HG03469 (cell line): Measurements from ENCODE around the gene ZNF175.

Experiments used
- ATAC-seq: cut with Tn5 transposase; IDR thresholded peaks from one replicate; pipeline ENCODE4 v1.9.1; 2021; ENCODE audit warnings: mild to moderate bottlenecking, moderate library complexity, moderate number of reproducible peaks; ENCODE audit not compliant: unreplicated experiment

The ZNF175 gene

DNA sequence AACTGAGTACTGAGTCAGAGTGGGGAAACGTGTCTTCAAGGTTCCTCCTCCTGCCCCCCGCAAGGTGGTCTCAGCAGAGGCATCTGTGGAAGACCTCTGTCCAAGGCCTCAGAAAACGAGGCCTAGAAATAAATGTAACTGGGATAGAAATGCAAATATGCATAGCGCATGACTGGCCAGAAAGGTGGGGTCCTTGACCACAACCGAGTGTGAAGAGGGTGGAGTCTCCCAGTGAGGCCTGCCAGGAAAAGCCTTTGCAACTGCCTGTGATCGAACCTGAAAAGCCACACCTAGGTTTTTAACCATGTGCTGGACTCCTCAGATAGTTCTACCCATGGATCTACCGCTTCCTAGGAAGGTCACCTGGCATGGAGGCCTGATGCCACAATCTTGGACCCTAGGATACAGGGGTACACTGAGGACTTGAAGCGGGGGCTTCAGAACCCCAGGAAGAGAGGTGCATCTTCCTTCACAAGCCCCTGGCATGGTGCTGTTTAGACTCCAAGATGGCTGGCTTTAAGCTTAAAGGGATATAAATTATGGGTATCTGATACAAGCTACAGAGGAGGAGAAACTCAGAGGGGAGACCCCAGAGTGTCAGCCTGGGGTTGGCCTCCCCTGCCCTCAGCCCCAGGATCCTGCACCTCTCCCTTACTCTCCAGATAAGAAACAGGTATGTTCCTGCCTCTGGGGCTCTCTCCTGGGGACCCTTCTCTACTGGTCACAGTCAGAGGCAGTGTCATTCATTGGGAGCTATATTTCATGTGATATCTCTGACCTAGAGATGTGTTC is 21.4 kb upstream of the ZNF175 start:
- no peak for ATAC-seq

DNA sequence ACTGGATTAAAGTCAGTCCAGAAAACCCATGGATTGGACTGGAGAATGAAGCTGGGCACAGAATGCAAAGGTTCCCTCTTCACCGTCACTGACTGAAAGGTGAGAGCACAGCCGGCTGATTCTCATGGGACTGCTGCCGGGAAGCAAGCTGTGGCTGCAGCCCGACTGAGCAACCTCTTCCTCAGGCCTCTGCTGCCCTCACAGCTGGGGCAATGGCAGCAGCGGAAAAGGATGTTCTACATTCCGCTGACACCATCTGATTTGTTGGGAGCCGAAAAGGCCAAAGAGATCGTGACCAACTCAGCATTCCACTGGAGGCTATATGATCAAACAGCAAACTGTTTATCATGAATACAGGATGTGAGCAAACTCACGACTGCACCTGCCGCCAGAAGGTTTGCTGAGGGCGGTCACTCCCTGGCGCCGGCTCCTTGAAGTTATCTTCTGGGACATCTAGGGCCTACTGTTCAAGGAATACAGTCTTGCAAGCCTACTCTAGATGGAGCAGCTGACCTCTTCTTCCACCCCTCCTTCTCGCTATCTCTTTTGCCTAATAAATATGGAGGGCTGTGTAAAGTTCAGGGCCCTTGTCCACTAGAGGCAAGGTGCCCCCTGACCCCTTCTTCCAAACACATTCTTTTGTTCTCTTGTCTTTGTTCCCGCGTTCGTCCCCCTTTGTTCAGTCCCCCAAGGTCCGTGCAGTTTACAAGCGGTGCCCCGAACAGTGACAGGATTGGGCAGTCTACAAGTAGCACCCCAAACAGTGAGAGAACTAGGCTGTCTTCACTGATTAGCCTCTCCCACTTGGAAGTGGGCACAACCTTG is 20.0 kb upstream of the ZNF175 start:
- ATAC-seq, result no peak

DNA sequence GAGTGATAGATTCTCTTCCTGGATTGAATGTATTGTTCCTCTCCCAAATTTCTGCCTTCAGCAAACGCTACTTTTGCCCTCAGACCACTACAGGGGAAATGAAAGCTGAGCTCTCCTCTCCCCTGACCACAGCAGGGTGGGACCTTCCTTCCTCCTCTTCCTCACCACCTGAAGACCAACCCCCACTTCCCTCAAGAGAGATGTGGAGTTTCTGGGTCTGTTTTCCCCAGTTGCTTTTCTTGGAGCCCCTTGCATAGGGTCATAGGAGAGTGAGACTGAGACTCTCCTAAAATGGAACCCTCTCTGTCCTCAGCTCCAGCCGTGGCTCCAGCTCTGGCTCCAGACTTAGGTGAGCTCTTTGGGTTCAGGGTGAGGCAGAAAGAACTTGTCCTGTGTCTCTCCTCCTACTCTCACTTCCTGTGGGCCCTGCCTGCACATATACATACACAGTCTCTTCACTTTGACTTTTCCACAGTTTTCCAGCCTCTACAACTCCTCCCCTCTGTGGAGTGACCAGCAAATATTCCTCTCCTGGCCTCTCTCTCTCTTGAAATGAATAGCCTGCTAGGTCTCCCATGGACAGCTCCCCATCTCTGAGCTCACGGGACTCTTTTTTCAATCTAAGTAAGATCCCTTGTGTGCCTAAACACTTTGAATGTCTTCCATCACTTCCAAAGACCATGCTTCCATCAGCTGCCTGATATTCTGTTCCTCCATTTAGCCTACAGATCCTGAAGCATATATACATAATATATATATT is 19.2 kb upstream of the ZNF175 start:
- ATAC-seq, result no peak

DNA sequence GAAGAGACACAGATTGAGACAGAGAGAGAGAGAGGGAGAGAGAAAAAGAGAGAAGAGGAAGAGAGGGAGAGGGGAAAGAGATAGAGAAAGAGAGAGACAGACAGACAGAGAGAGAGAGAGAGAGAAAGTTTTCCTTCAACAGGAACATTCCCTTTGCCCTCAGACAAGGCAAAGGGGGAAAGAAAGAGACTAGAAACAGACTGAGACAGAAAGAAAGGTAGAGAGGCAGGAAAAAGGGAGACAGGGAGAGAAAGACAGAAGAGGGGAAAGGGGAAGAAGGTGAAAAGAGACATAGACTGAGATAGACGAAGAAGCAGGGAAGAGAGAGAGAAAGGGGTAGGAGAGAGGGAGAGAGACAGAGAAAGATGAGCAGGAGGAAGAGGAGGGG is 18.5 kb upstream of the ZNF175 start:
- ATAC-seq, result no peak

DNA sequence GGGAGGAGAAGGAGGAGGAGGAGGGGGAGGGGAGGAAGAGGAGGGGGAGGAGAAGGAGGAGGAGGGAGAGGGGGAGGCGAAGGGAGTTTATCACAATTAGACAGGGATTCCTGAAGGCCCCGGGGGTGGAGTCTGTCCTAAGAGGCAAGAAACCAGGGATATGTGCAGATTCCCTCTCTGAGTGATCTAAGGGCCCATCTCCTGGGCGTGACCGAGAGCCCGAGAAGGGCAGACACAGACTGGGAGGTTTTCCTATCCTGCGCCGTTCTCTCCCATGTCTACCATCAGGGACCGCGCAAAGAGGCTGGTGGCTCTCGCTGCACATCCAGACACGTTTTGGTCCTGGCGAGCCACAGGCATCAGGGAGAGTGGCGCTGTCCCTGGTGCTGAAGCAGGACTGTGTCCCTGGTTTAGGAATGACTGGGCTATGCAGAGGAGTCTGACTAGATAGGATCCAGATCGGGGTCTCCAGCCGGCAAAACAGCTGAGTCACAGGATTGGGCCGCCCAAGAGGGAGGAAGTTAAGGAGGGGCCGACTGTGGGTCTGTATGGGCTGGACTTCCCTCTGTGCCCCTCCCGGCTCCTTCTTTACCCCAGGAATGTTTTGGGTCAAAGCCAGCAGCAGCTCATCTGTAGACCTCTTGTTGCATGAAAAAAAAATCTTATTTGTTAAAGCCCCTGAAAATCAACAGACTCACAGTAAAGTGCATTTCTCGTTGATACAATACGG is 17.9 kb upstream of the ZNF175 start:
- ATAC-seq, result no peak

DNA sequence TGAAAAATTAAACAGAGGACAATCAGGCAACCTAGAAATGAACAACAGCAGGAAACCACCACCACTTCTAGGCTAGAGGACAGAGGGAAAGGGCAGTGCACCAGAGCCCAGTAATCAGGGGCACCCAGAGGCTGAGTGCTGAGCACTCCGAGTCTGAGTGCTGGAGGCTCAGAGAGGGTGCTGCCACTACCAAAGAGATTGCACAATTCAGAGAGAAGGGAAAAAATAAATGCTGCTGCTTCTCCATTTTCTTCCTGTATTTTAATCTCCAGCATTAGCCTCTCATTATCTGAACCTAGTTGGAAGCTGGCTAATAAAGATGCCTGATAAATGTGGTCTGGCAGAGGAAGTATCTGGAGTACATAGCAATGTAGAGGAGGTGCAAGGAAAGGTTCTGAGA is 11.8 kb upstream of the ZNF175 start:
- no peak for ATAC-seq

DNA sequence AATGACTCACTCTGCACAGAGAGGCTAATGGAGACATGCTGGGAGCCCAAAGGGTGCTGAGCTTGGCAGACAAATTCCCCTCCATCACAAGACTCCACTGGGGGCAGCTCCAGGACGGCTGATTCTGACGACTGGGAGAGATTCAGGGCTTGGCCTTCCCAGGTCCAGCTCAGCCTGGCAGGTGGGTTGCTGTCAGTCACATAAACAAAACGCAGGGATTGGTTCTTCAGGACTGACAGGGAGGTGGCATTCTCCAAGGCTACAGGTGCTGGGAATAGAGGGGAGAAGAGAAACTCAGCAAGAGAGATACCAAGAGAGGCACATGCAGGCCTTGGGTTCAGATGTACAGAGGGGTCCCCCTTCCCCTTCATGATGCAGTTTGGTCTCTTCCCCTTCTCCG is 10.7 kb upstream of the ZNF175 start:
- no peak for ATAC-seq

DNA sequence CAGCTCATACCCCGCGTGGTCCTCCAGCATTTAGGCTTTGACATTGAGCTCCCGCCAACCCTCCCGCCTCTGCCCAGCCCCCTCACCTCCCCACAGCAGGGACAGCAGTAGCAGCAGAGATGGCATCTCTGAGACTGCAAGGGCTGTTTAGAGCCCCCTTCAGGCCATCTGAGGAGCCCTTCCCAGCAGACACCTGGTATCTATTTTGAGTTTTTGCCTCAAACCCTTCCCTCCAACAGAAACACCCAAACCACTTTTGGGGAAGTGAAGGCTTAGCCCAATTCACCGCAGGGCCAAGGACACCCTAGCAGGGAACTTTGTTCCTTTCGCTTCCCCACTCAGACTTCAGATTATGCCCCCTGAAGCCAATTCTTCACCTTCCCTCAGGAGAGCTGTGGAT is 6.3 kb upstream of the ZNF175 start:
- no peak for ATAC-seq

DNA sequence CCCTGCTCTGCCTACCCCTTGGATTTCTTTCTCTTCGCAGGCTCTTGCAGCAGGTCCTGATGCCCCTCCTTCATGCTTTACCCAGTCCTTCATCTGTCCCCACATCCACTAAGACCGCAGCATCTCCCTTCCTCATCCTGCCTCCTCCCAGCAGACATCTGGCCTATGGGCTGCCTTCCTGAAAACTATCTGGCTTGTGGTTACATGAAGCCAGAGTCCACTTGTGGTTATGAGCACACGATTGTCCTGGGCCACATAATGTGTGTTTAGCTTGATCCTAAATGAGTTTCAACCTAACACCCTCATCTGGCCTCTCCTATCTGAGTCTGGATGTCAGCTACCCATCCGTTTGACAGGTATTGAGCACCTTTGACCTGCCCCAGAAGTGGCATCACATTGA is 5.5 kb upstream of the ZNF175 start:
- ATAC-seq, result no peak

DNA sequence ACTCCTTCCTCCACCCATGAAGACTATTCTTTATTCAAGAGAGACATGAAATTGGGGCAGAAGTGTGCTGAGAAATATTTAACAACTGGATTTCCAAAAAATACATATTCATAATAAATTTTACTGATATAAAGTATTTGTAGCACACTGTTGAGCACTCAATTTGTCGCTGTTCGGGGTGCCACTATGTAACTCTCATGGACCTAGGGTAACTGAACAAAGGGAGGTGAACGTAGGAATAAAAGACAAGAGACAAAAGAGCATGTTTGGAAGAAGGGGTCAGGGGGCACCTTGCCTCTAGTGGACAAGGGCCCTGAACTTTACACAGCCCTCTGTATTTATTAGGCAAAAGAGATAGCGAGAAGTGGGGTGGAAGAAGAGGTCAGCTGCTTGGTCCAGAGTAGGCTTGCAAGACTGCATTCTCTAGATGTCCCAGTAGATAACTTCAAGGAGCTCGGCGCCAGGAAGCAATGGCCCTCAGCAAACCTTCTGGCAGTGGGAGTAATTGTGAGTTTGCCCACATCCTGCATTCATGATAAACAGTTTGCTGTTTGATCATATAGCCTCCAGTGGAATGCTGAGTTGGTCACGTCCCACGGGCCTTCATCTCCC is 4.5 kb upstream of the ZNF175 start:
- no peak for ATAC-seq

DNA sequence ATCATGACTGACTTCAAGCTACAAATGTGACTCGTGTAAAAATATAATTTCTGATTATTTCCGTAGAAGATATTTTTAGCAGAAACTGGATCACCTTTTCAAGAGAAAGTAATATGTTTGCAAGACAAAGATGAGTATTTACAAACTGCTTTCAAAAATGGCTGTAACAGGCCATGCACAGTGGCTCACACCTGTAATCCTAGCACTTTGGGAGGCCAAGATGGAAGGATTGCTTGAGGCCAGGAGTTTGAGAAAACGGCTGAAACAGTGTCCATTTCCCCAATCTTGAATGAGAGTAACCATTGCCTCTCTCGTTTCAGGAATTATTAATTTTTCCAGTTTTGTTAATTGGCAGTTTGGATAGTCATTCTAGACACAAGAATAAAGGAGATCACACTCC is 3.5 kb upstream of the ZNF175 start:
- no peak for ATAC-seq

DNA sequence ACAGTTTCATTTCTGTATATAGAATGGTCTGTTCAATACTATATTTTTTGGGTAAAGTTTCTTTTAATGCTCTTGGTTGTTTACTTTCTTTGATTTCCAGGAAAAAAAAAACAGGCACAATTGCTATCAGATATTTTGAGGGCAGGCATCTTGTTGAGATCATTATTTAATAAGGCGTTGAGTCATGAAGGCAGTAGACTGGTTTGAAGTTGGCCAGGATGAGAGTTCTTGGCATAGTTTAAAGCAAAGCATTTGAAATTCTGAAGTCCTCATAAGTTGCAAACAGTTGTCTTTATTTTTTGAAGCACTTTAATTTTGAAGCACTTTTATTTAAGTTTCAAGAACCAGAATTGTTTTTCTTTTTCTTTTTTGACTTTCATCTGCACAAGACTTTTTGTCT is 2.6 kb upstream of the ZNF175 start:
- no peak for ATAC-seq

DNA sequence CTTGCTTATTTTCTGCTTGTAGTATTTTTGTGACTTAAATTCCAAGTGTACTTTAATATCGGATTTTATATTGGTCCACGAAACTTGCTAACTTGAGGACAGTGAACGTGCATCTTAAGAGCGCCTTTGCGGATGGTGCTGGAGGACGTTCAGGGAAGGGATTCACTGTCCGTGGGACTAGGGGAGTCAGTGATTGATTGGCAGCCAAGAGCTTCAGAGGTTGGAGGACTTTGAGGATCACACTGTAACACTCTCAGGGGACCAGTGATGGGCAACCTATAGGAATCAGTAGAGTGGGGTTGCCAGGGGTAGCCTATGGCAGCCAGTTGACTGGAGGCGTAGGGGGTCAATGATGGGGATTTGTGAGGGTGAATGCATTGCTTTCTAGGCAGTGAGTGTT is 516 bp downstream of the ZNF175 start:
- ATAC-seq, result no peak

DNA sequence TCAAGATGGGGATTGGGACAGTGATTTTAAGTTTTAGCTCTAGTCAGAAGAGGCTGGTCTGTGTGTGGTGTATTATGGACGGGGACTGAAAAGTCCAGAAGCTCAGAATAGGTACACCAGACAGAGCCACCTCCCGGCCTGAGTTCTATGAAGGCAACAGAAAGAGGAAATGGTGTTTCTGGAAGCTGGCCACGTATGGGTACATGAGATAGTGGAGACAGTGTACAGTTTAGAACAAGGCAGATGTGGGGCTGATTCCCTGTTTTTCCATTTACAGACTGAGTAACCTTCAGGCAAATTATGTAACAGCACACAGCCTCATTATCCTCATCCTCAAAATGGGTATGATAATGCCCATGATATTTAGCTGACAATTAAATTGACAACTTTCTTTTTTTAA is 1.3 kb downstream of the ZNF175 start:
- ATAC-seq, result no peak

DNA sequence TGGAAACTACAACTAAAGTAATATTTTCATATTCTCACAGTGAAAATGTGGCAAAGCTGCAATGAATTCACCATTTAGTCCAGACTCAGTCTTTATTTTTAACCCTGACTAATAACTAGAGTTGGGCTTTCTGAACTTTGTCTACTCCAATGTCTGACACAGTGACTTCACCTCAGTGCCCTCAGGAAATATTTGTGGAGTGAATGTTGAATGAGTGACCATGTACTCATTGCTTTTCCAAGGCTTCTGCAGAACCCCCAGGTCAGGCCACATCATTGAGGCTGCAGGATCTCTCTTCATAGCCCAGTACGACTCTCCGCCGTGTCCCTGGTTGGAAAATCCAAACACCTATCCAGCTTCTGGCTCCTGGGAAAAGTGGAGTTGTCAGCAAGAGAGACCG is 1.8 kb downstream of the ZNF175 start:
- ATAC-seq, result no peak

DNA sequence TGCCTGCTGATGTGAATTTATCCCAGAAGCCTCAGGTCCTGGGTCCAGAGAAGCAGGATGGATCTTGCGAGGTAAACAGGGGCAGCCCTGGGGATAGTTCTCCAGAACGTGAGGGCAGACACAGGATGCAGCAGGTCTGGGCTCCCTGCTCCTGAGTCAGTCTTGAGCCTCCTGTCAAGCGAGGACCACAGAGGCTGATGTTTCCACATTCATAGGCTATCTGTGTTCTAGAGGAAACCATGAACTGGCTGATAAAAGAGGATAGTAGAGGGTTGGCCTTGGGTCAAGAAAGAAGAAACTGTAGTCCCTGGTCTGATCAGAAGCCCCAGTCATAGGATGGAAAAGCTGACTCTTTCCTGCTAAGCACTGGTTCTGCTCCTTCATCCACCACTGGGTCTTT is 2.2 kb downstream of the ZNF175 start:
- no peak for ATAC-seq

DNA sequence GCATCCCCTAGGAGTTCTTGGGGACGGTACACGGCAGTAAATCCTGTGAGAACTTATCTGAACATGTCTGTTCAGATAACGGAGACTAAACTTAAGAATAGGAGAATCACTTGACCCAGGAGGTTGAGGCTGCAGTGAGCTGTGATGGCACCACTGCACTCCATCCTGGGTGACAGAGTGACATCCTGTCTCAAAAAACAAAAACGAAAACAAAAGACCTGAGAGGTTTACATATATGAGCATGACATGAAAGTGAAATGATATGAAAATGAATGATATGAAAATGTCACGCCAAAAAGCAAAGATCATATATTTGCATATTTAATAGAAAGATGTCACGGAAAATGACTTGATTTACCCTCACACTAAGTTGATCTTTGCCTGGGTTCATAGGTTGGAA is 5.8 kb downstream of the ZNF175 start:
- no peak for ATAC-seq

DNA sequence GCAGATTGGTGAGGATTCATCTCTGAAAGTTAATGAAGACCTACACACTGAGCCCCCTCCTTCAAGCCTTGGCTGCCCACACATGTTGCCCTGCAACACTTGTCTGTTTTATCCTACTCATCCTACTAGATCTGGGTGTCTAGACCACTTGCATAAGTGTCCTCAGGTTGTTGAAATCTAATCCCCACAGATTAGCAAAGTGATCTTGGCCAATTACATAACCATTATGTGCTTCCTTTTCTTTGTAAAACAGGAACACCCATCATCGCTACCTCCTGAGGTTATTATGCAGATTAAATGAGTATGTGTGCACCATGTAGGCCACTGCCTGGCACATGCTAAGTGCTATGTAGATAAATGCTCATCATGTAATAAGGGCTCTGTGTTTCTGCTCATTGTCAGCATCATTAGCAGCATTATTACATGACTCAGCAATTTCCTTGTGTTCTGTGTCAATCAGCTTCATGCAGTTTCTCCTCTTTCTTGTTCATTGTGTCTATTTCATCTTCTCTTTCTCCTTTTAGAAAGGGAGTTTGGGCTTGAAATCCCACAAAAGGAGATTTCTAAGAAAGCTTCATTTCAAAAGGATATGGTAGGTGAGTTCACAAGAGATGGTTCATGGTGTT is 15.1 kb downstream of the ZNF175 start:
- ATAC-seq, result no peak

DNA sequence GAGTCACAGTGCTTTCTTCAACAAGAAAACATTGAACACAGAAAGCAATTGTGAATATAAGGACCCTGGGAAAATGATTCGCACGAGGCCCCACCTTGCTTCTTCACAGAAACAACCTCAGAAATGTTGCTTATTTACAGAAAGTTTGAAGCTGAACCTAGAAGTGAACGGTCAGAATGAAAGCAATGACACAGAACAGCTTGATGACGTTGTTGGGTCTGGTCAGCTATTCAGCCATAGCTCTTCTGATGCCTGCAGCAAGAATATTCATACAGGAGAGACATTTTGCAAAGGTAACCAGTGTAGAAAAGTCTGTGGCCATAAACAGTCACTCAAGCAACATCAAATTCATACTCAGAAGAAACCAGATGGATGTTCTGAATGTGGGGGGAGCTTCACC is 15.7 kb downstream of the ZNF175 start:
- no peak for ATAC-seq
